Caco-2 (cell line): ENCODE measurements around the gene C5orf58. TPM values are rescaled to one million over a fixed set of nuclear protein-coding genes. Genes with fewer than 3 reads are reported as not detected.

Experiments
- BruUV-seq: library from RNA; stranded (reverse); fragments of 400-500 nt; replicated peaks from 2 replicates; lab custom pipeline; 2021; lab: Mats Ljungman, UMichigan
- CTCF ChIA-PET: fragments of 300-600 bp; sonication (Branson Sonifier 250); formaldehyde crosslinking; loops from one replicate; lab custom pipeline; 2022; ENCODE audit warnings: antibody characterized with exemption; lab: Charles Lee
- POLR2A ChIA-PET: fragments of 300-600 bp; sonication (Branson Sonifier 250); formaldehyde crosslinking; loops from one replicate; lab custom pipeline; 2022; ENCODE audit warnings: antibody characterized with exemption; lab: Charles Lee
- DNase-seq, 2 experiments: peaks; one replicate each; pipeline versions ENCODE4 v3.0.0 to v3.0.0-alpha.2; 2020 to 2022
- H3K27me3 ChIP-seq: replicated peaks from 2 replicates; pipeline ENCODE4 v1.6.0; 2011; ENCODE audit warnings: low read length; ENCODE audit not compliant: control insufficient read depth, insufficient read depth
- H3K36me3 ChIP-seq: 2 replicates; pipeline ENCODE4 v1.5.1; 2011; ENCODE audit warnings: low read length; ENCODE audit not compliant: control insufficient read depth, insufficient read depth
- H3K4me1 ChIP-seq: fragments of 250-450 bp; sonication (Bioruptor Pico); 2 replicates; pipeline ENCODE4 v1.5.1; 2020; ENCODE audit warnings: mild to moderate bottlenecking
- H3K4me3 ChIP-seq: 2 replicates; pipeline ENCODE4 v1.5.1; 2011; ENCODE audit warnings: low read depth, mild to moderate bottlenecking, control low read depth, low read length
- H3K9me3 ChIP-seq: fragments of 250-450 bp; sonication (Bioruptor Pico); 2 replicates; pipeline ENCODE4 v1.5.1; 2020; ENCODE audit warnings: mild to moderate bottlenecking, moderate library complexity
- H3K27ac Mint-ChIP-seq: one replicate; pipeline ENCODE4 v1.8.0; 2022; ENCODE audit warnings: mixed read lengths; ENCODE audit not compliant: unreplicated experiment
- H3K27me3 Mint-ChIP-seq: one replicate; pipeline ENCODE4 v1.8.0; 2022; ENCODE audit warnings: mixed read lengths; ENCODE audit not compliant: insufficient read depth, unreplicated experiment
- H3K36me3 Mint-ChIP-seq: one replicate; pipeline ENCODE4 v1.8.0; 2022; ENCODE audit warnings: mild to moderate bottlenecking, mixed read lengths; ENCODE audit not compliant: insufficient read depth, unreplicated experiment
- H3K4me1 Mint-ChIP-seq: one replicate; pipeline ENCODE4 v1.8.0; 2022; ENCODE audit warnings: low read depth, mixed read lengths; ENCODE audit not compliant: unreplicated experiment
- H3K4me3 Mint-ChIP-seq: one replicate; pipeline ENCODE4 v1.8.0; 2022; ENCODE audit warnings: mild to moderate bottlenecking, moderate library complexity, mixed read lengths; ENCODE audit not compliant: unreplicated experiment
- H3K9me3 Mint-ChIP-seq: one replicate; pipeline ENCODE4 v1.8.0; 2022; ENCODE audit warnings: mixed read lengths; ENCODE audit not compliant: unreplicated experiment
- intact Hi-C: fragments of 100-400 bp; cut with micrococcal nuclease; formaldehyde crosslinking; loops from one replicate; pipeline ENCODE4 v1.10.0; 2022; ENCODE audit not compliant: unreplicated experiment
- total RNA-seq: library from RNA; stranded (reverse); gene quantifications from 2 replicates; pipeline ENCODE4 v1.2.3, GENCODE V29; 2022
- TF ChIP-seq, protein P1 (sequence below), 2 experiments: fragments of 200-600 bp in 1 of 2; IDR thresholded peaks; 1 replicate in 1 of 2; 2 replicates in 1 of 2; pipeline versions ENCODE4 v1.5.1 to v1.8.0; 2011 to 2022; ENCODE audit warnings: antibody characterized with exemption in 1 of 2, control low read depth in 1 of 2, inconsistent platforms in 1 of 2, low read depth in 1 of 2, low read length in 1 of 2, mild to moderate bottlenecking in 1 of 2, moderate library complexity in 1 of 2; ENCODE audit not compliant: insufficient read depth in 1 of 2, severe bottlenecking in 1 of 2, unreplicated experiment in 1 of 2

The C5orf58 gene
- total RNA-seq, 1 experiment from 2014 or later, result not detected

DNA sequence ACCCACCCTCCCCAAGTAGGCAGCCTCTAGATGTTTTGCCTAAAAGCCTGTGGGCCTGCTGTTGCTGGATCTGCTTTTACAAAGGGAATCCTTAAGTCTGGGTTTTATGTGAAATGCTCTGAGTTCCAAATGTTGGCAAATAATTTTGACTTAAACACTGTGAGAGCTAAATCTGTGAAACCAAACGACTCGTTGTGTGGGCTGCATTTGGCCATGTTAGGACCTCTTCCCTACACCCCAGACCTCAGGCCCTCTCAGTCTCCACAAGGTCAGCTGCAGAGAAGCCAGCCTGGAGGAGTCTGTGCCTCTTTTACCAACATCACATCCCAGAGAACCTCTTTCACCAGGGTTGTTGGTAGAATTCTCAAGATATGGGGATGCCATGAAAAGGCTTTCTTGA, 55.4 kb downstream of the C5orf58 start:
- BruUV-seq, result no TSS peak
- CTCF ChIA-PET, result no interaction called here
- no peaks in the 10 kb centered on the region; the same call in 1 of the 2 replicates for H3K27me3 ChIP-seq

DNA sequence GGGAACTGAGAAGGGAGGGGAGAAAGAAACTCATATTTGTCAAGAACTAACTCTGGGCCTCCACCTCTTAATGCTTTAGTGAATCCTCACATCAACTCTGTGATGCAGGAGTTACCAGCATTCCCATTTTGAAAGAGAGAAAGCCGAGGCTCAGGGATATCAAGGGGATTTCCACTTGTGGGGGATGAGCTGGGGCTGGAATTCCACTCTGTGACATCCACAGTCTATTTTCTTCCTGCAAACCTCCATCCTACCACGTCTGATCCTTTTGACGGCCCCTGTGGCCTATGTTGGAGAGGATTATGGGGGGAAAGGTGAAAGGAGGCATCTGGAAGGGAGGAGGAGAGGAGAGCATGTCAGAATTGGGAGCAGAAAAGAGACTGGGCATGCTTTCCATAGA, 55.8 kb downstream of the C5orf58 start:
- TF ChIP-seq, protein P1, sequence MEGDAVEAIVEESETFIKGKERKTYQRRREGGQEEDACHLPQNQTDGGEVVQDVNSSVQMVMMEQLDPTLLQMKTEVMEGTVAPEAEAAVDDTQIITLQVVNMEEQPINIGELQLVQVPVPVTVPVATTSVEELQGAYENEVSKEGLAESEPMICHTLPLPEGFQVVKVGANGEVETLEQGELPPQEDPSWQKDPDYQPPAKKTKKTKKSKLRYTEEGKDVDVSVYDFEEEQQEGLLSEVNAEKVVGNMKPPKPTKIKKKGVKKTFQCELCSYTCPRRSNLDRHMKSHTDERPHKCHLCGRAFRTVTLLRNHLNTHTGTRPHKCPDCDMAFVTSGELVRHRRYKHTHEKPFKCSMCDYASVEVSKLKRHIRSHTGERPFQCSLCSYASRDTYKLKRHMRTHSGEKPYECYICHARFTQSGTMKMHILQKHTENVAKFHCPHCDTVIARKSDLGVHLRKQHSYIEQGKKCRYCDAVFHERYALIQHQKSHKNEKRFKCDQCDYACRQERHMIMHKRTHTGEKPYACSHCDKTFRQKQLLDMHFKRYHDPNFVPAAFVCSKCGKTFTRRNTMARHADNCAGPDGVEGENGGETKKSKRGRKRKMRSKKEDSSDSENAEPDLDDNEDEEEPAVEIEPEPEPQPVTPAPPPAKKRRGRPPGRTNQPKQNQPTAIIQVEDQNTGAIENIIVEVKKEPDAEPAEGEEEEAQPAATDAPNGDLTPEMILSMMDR (IDR thresholded peaks at IDR 0.05; ENCODE audit: insufficient read depth in 1 of 2, low read depth in 1 of 2, low read length in 1 of 2, severe bottlenecking in 1 of 2, unreplicated experiment in 1 of 2), result no peak
- CTCF ChIA-PET, result no interaction called here
- H3K4me3 ChIP-seq, result no peak overlapping the region
- no peaks in the 10 kb centered on the region for H3K4me1 Mint-ChIP-seq
- peaks cover 35% of the 10 kb centered on the region for H3K27me3 Mint-ChIP-seq
- no peaks in the 10 kb centered on the region for H3K36me3 Mint-ChIP-seq
- no peaks in the 10 kb centered on the region for H3K4me1 ChIP-seq
- H3K36me3 ChIP-seq, result no peaks in the 10 kb centered on the region
- H3K9me3 ChIP-seq, result peaks cover 7% of the 10 kb centered on the region
- H3K27ac Mint-ChIP-seq, result no peak overlapping the region
- no peaks in the 10 kb centered on the region; the same call in 1 of the 2 replicates for H3K27me3 ChIP-seq
- intact Hi-C loops, result no loop called here
- POLR2A ChIA-PET, result no interaction called here
- no TSS peak for BruUV-seq
- no peak overlapping the region for H3K4me3 Mint-ChIP-seq
- peaks cover 23% of the 10 kb centered on the region for H3K9me3 Mint-ChIP-seq
- DNase-seq, result no peak

More for the DNA sequence above, 55.4 kb downstream of the C5orf58 start:
- Histone ChIP-seq H3K36me3 (no peaks in the 10 kb centered on the region), H3K4me3 (no peak overlapping the region), H3K4me1 (no peaks in the 10 kb centered on the region), H3K9me3 (peaks cover 7% of the 10 kb centered on the region)
- Mint-ChIP-seq H3K36me3 (no peaks in the 10 kb centered on the region), H3K9me3 (peaks cover 23% of the 10 kb centered on the region), H3K4me3 (no peak overlapping the region), H3K4me1 (no peaks in the 10 kb centered on the region), H3K27me3 (peaks cover 36% of the 10 kb centered on the region), H3K27ac (no peak overlapping the region)
- DNase-seq, result no peak
- TF ChIP-seq, protein P1 (IDR thresholded peaks at IDR 0.05; ENCODE audit: insufficient read depth in 1 of 2, low read depth in 1 of 2, low read length in 1 of 2, severe bottlenecking in 1 of 2, unreplicated experiment in 1 of 2), result no peak
- POLR2A ChIA-PET, result no interaction called here
- intact Hi-C loops, result no loop called here

DNA sequence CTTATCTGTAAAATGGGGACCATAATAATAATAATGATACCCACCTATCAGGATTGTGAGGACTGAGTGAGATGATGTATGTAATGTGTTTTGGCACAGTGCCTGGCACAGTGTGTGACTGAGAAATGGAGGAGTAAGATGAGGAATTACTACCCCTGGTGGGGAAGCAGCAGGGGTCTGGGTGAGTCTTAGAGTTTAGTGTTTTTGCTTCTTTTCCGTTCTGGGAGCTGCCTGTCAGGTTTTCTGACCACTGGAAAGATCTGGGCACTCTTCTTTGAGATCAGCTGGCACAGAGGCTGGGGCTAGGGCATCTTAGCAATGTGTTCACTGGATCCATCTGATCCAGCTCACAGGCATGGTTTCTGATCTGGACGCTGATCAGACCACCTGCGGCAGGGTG, 56.3 kb downstream of the C5orf58 start:
- Mint-ChIP-seq H3K9me3 (peaks cover 23% of the 10 kb centered on the region), H3K27me3 (peaks cover 32% of the 10 kb centered on the region), H3K27ac (no peak overlapping the region), H3K36me3 (no peaks in the 10 kb centered on the region), H3K4me1 (no peaks in the 10 kb centered on the region), H3K4me3 (no peak overlapping the region)
- H3K9me3 ChIP-seq, result peaks cover 7% of the 10 kb centered on the region
- TF ChIP-seq, protein P1 (IDR thresholded peaks at IDR 0.05; ENCODE audit: insufficient read depth in 1 of 2, low read depth in 1 of 2, low read length in 1 of 2, severe bottlenecking in 1 of 2, unreplicated experiment in 1 of 2), result no peak
- CTCF ChIA-PET, result no interaction called here
- no peaks in the 10 kb centered on the region for H3K36me3 ChIP-seq
- no peaks in the 10 kb centered on the region for H3K4me1 ChIP-seq
- intact Hi-C loops, result no loop called here
- POLR2A ChIA-PET, result no interaction called here
- H3K4me3 ChIP-seq, result no peak overlapping the region
- H3K27me3 ChIP-seq, result no peaks in the 10 kb centered on the region; the same call in 1 of the 2 replicates
- DNase-seq, result no peak
- BruUV-seq, result no TSS peak
